Activated gamma-delta T cell treated with Interleukin-2 at 50 U/mL for 16 hours (primary cell): Measurements from ENCODE around the gene MAPKBP1.

Experiments
- DNase-seq: peaks from one replicate; pipeline ENCODE4 v3.0.0-alpha.2; 2020

The MAPKBP1 gene

GRCh38 chr15:41810651-41811431 is 36.6 kb downstream of the MAPKBP1 start:
- no peak for DNase-seq

GRCh38 chr15:41811432-41812195 is 37.3 kb downstream of the MAPKBP1 start:
- peak; percentile 73 for DNase-seq

GRCh38 chr15:41812820-41813375 is 38.6 kb downstream of the MAPKBP1 start:
- DNase-seq: no peak

- no peak for DNase-seq
These were observed 39.1 kb downstream of the MAPKBP1 start for GRCh38 chr15:41813426-41813825.

- no peak for DNase-seq
These were observed 40.2 kb downstream of the MAPKBP1 start for GRCh38 chr15:41814534-41814933.

- no peak for DNase-seq
These were observed 42.5 kb downstream of the MAPKBP1 start for GRCh38 chr15:41816788-41817187.

GRCh38 chr15:41817327-41817726 is 43.0 kb downstream of the MAPKBP1 start:
- no peak for DNase-seq

GRCh38 chr15:41817781-41818180 is 43.5 kb downstream of the MAPKBP1 start:
- DNase-seq: no peak

- DNase-seq: no peak
These were observed 45.3 kb downstream of the MAPKBP1 start for GRCh38 chr15:41819455-41820050.

GRCh38 chr15:41820791-41821423 is 46.6 kb downstream of the MAPKBP1 start:
- no peak for DNase-seq

- DNase-seq: no peak
These were observed 47.5 kb downstream of the MAPKBP1 start for GRCh38 chr15:41821831-41822230.

- no peak for DNase-seq
These were observed 48.2 kb downstream of the MAPKBP1 start for GRCh38 chr15:41822471-41822870.

GRCh38 chr15:41822957-41823356 is 48.7 kb downstream of the MAPKBP1 start:
- DNase-seq: no peak

- no peak for DNase-seq
These were observed 49.2 kb downstream of the MAPKBP1 start for GRCh38 chr15:41823502-41823901.

- DNase-seq: no peak
These were observed 49.9 kb downstream of the MAPKBP1 start for GRCh38 chr15:41824062-41824745.

GRCh38 chr15:41825145-41825544 is 50.9 kb downstream of the MAPKBP1 start:
- no peak for DNase-seq

GRCh38 chr15:41825572-41826535 is 51.6 kb downstream of the MAPKBP1 start:
- no peak for DNase-seq

GRCh38 chr15:41827290-41827879 is 53.1 kb downstream of the MAPKBP1 start:
- DNase-seq: peak; percentile 23

- peak; percentile 97 for DNase-seq
These were observed 53.9 kb downstream of the MAPKBP1 start, which contains the start of gene JMJD7 for GRCh38 chr15:41827880-41828806. JMJD7 (plus strand) TSS chr15:41828092; CDS start chr15:41828125, 33 bp downstream.

GRCh38 chr15:41828807-41829141 is 54.5 kb downstream of the MAPKBP1 start:
- no peak for DNase-seq
